Caco-2 (cell line): ENCODE measurements around the gene DEFB125. TPM values are rescaled to one million over a fixed set of nuclear protein-coding genes. Genes with fewer than 3 reads are reported as not detected.
"Not testable (repeated sequence)": the region's sequence is repeated elsewhere in the genome, so short reads cannot be mapped to it uniquely, and the experiment has no call there.

ENCODE experiments used
- BruUV-seq: library from RNA; stranded (reverse); fragments of 400-500 nt; replicated peaks from 2 replicates; lab custom pipeline; 2021; lab: Mats Ljungman, UMichigan
- CTCF ChIA-PET: fragments of 300-600 bp; sonication (Branson Sonifier 250); formaldehyde crosslinking; loops from one replicate; lab custom pipeline; 2022; ENCODE audit warnings: antibody characterized with exemption; lab: Charles Lee
- POLR2A ChIA-PET: fragments of 300-600 bp; sonication (Branson Sonifier 250); formaldehyde crosslinking; loops from one replicate; lab custom pipeline; 2022; ENCODE audit warnings: antibody characterized with exemption; lab: Charles Lee
- DNase-seq, 2 experiments: peaks; one replicate each; pipeline versions ENCODE4 v3.0.0 to v3.0.0-alpha.2; 2020 to 2022
- H3K27me3 ChIP-seq: replicated peaks from 2 replicates; pipeline ENCODE4 v1.6.0; 2011; ENCODE audit warnings: low read length; ENCODE audit not compliant: control insufficient read depth, insufficient read depth
- H3K36me3 ChIP-seq: 2 replicates; pipeline ENCODE4 v1.5.1; 2011; ENCODE audit warnings: low read length; ENCODE audit not compliant: control insufficient read depth, insufficient read depth
- H3K4me1 ChIP-seq: fragments of 250-450 bp; sonication (Bioruptor Pico); 2 replicates; pipeline ENCODE4 v1.5.1; 2020; ENCODE audit warnings: mild to moderate bottlenecking
- H3K4me3 ChIP-seq: 2 replicates; pipeline ENCODE4 v1.5.1; 2011; ENCODE audit warnings: low read depth, mild to moderate bottlenecking, control low read depth, low read length
- H3K9me3 ChIP-seq: fragments of 250-450 bp; sonication (Bioruptor Pico); 2 replicates; pipeline ENCODE4 v1.5.1; 2020; ENCODE audit warnings: mild to moderate bottlenecking, moderate library complexity
- H3K27ac Mint-ChIP-seq: one replicate; pipeline ENCODE4 v1.8.0; 2022; ENCODE audit warnings: mixed read lengths; ENCODE audit not compliant: unreplicated experiment
- H3K27me3 Mint-ChIP-seq: one replicate; pipeline ENCODE4 v1.8.0; 2022; ENCODE audit warnings: mixed read lengths; ENCODE audit not compliant: insufficient read depth, unreplicated experiment
- H3K36me3 Mint-ChIP-seq: one replicate; pipeline ENCODE4 v1.8.0; 2022; ENCODE audit warnings: mild to moderate bottlenecking, mixed read lengths; ENCODE audit not compliant: insufficient read depth, unreplicated experiment
- H3K4me1 Mint-ChIP-seq: one replicate; pipeline ENCODE4 v1.8.0; 2022; ENCODE audit warnings: low read depth, mixed read lengths; ENCODE audit not compliant: unreplicated experiment
- H3K4me3 Mint-ChIP-seq: one replicate; pipeline ENCODE4 v1.8.0; 2022; ENCODE audit warnings: mild to moderate bottlenecking, moderate library complexity, mixed read lengths; ENCODE audit not compliant: unreplicated experiment
- H3K9me3 Mint-ChIP-seq: one replicate; pipeline ENCODE4 v1.8.0; 2022; ENCODE audit warnings: mixed read lengths; ENCODE audit not compliant: unreplicated experiment
- intact Hi-C: fragments of 100-400 bp; cut with micrococcal nuclease; formaldehyde crosslinking; loops from one replicate; pipeline ENCODE4 v1.10.0; 2022; ENCODE audit not compliant: unreplicated experiment
- total RNA-seq: library from RNA; stranded (reverse); gene quantifications from 2 replicates; pipeline ENCODE4 v1.2.3, GENCODE V29; 2022
- TF ChIP-seq, protein P1 (sequence below), 2 experiments: fragments of 200-600 bp in 1 of 2; IDR thresholded peaks; 1 replicate in 1 of 2; 2 replicates in 1 of 2; pipeline versions ENCODE4 v1.5.1 to v1.8.0; 2011 to 2022; ENCODE audit warnings: antibody characterized with exemption in 1 of 2, control low read depth in 1 of 2, inconsistent platforms in 1 of 2, low read depth in 1 of 2, low read length in 1 of 2, mild to moderate bottlenecking in 1 of 2, moderate library complexity in 1 of 2; ENCODE audit not compliant: insufficient read depth in 1 of 2, severe bottlenecking in 1 of 2, unreplicated experiment in 1 of 2

Gene DEFB125
- total RNA-seq, 1 experiment from 2014 or later: not detected

DNA sequence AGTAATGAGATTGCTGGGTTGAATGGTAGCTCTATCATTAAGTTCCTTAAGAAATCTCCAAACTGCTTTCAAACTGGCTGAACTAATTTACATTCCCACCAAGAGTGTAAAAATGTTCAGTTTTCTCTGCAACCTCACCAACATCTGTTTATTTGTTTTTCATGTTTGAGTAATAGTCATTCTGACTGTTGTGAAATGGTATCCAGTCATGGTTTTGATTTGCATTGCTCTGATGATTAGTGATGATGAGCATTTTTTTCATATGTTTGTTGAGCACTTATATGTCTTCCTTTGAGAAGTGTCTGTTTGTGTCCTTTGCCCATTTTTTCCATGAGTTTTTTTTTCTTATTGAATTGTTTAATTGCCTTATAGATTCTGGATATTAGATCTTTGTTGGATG is 24.9 kb downstream of the DEFB125 start:
- DNase-seq: no peak
- H3K4me3 ChIP-seq: no peak overlapping the region
- no peak overlapping the region for H3K27ac Mint-ChIP-seq
- no peaks in the 10 kb centered on the region for H3K4me1 Mint-ChIP-seq
- no peaks in the 10 kb centered on the region for H3K36me3 Mint-ChIP-seq
- H3K36me3 ChIP-seq: no peaks in the 10 kb centered on the region
- H3K9me3 ChIP-seq: peaks cover 7% of the 10 kb centered on the region
- H3K4me1 ChIP-seq: no peaks in the 10 kb centered on the region
- POLR2A ChIA-PET: no interaction called here
- no peak overlapping the region for H3K4me3 Mint-ChIP-seq
- peaks cover 4% of the 10 kb centered on the region for H3K27me3 Mint-ChIP-seq
- TF ChIP-seq, protein P1, sequence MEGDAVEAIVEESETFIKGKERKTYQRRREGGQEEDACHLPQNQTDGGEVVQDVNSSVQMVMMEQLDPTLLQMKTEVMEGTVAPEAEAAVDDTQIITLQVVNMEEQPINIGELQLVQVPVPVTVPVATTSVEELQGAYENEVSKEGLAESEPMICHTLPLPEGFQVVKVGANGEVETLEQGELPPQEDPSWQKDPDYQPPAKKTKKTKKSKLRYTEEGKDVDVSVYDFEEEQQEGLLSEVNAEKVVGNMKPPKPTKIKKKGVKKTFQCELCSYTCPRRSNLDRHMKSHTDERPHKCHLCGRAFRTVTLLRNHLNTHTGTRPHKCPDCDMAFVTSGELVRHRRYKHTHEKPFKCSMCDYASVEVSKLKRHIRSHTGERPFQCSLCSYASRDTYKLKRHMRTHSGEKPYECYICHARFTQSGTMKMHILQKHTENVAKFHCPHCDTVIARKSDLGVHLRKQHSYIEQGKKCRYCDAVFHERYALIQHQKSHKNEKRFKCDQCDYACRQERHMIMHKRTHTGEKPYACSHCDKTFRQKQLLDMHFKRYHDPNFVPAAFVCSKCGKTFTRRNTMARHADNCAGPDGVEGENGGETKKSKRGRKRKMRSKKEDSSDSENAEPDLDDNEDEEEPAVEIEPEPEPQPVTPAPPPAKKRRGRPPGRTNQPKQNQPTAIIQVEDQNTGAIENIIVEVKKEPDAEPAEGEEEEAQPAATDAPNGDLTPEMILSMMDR (IDR thresholded peaks at IDR 0.05; ENCODE audit: insufficient read depth in 1 of 2, low read depth in 1 of 2, low read length in 1 of 2, severe bottlenecking in 1 of 2, unreplicated experiment in 1 of 2): no peak
- CTCF ChIA-PET: no interaction called here
- intact Hi-C loops: no loop called here
- H3K9me3 Mint-ChIP-seq: peaks cover 14% of the 10 kb centered on the region
- H3K27me3 ChIP-seq: no peaks in the 10 kb centered on the region
- BruUV-seq: no TSS peak

DNA sequence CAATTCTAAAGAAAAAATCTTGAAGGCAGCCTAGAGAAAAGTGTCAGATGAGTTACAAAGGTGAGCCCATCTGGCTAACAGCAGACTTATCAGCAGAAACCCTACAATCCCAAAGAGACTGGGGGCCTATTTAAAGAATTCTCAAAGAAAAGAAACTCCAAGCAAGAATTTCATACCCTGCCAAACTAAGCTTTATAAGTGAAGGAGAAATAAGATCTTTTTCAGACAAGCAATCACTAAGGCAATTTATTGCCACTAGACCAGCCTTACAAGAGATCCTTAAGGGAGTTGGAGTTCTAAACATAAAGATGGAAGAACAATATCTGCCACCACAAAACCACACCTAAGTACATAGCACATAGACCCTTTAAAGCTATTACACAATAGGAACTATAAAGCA is 30.0 kb downstream of the DEFB125 start:
- peaks cover 5% of the 10 kb centered on the region for H3K4me1 Mint-ChIP-seq
- no peaks in the 10 kb centered on the region for H3K4me1 ChIP-seq
- H3K27me3 ChIP-seq: no peaks in the 10 kb centered on the region
- no peak for DNase-seq
- peaks cover 14% of the 10 kb centered on the region for H3K9me3 ChIP-seq
- peaks cover 2% of the 10 kb centered on the region for H3K27me3 Mint-ChIP-seq
- H3K27ac Mint-ChIP-seq: no peak overlapping the region
- H3K9me3 Mint-ChIP-seq: peaks cover 30% of the 10 kb centered on the region
- CTCF ChIA-PET: no interaction called here
- TF ChIP-seq, protein P1 (IDR thresholded peaks at IDR 0.05; ENCODE audit: insufficient read depth in 1 of 2, low read depth in 1 of 2, low read length in 1 of 2, severe bottlenecking in 1 of 2, unreplicated experiment in 1 of 2): no peak
- no peaks in the 10 kb centered on the region for H3K36me3 ChIP-seq
- no peak overlapping the region for H3K4me3 ChIP-seq
- BruUV-seq: no TSS peak
- H3K4me3 Mint-ChIP-seq: no peak overlapping the region
- intact Hi-C loops: no loop called here
- H3K36me3 Mint-ChIP-seq: no peaks in the 10 kb centered on the region
- POLR2A ChIA-PET: no interaction called here

DNA sequence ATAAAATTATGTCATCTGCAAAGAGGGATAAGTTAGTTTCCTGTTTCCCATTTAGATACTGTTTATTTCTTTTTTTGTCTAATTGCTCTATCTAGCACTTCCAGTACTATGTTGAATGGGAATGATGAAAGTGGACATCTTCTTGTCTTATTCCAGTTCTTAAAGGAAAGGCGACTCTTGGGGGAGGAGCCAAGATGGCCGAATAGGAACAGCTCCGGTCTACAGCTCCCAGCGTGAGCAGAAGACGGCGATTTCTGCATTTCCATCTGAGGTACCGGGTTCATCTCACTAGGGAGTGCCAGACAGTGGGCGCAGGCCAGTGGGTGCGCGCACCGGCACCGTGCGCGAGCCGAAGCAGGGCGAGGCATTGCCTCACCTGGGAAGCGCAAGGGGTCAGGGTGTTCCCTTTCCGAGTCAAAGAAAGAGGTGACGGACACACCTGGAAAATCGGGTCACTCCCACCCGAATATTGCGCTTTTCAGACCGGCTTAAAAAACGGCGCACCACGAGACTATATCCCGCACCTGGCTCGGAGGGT is 42.4 kb downstream of the DEFB125 start:
- BruUV-seq, POLR2A ChIA-PET, CTCF ChIA-PET, H3K4me1 Mint-ChIP-seq, H3K36me3 ChIP-seq, H3K27me3 Mint-ChIP-seq, H3K9me3 Mint-ChIP-seq, H3K36me3 Mint-ChIP-seq, H3K27me3 ChIP-seq, intact Hi-C loops: not testable (repeated sequence)
- peak overlapping the region; percentile 38 for H3K4me3 ChIP-seq
- Mint-ChIP-seq H3K4me3 (peak overlapping the region; percentile 73), H3K27ac (peak overlapping the region; percentile 45)
- H3K9me3 ChIP-seq: peaks cover 13% of the 10 kb centered on the region
- peaks cover 12% of the 10 kb centered on the region; the same call in 1 of the 2 replicates for H3K4me1 ChIP-seq
- peak; percentile 40 to 43 for DNase-seq
